Kidney epithelial cell (primary cell): Measurements from ENCODE around the gene WWC2. TPM values are rescaled to one million over a fixed set of nuclear protein-coding genes. Genes with fewer than 3 reads are reported as not detected.

ENCODE experiments used
- DNase-seq: peaks from one replicate; pipeline ENCODE4 v3.0.0-alpha.2; 2010; ENCODE audit warnings: low read depth
- H3K27me3 ChIP-seq: 2 replicates; pipeline ENCODE4 v1.6.0; 2011; ENCODE audit warnings: low read length; ENCODE audit not compliant: control insufficient read depth, insufficient read depth
- H3K36me3 ChIP-seq: 2 replicates; pipeline ENCODE4 v1.5.1; 2011; ENCODE audit warnings: low read length; ENCODE audit not compliant: control insufficient read depth, insufficient read depth
- H3K4me3 ChIP-seq: 2 replicates; pipeline ENCODE4 v1.5.1; 2011; ENCODE audit warnings: low read depth, mild to moderate bottlenecking, control low read depth, low read length
- CTCF ChIP-seq: IDR thresholded peaks from 2 replicates; pipeline ENCODE4 v1.5.1; 2011; ENCODE audit warnings: mild to moderate bottlenecking, moderate library complexity, low read length, control low read depth, inconsistent platforms; ENCODE audit not compliant: insufficient read depth, poor library complexity, severe bottlenecking
- total RNA-seq: library from RNA; depleted of rRNA; stranded (reverse); fragments of >200 nt; gene quantifications from 2 replicates; pipeline ENCODE4 v1.2.3, GENCODE V29; 2015

The WWC2 gene
- total RNA-seq, 1 donor from 2014 or later = 29.0 TPM

- H3K27me3 ChIP-seq = no peaks in the 10 kb centered on the region
- H3K36me3 ChIP-seq = no peaks in the 10 kb centered on the region
- no peak overlapping the region for H3K4me3 ChIP-seq
- no peak for DNase-seq
- no peak for TF ChIP-seq CTCF
These were observed 161.6 kb downstream of the WWC2 start for GRCh38 chr4:183260491-183261151.

DNA sequence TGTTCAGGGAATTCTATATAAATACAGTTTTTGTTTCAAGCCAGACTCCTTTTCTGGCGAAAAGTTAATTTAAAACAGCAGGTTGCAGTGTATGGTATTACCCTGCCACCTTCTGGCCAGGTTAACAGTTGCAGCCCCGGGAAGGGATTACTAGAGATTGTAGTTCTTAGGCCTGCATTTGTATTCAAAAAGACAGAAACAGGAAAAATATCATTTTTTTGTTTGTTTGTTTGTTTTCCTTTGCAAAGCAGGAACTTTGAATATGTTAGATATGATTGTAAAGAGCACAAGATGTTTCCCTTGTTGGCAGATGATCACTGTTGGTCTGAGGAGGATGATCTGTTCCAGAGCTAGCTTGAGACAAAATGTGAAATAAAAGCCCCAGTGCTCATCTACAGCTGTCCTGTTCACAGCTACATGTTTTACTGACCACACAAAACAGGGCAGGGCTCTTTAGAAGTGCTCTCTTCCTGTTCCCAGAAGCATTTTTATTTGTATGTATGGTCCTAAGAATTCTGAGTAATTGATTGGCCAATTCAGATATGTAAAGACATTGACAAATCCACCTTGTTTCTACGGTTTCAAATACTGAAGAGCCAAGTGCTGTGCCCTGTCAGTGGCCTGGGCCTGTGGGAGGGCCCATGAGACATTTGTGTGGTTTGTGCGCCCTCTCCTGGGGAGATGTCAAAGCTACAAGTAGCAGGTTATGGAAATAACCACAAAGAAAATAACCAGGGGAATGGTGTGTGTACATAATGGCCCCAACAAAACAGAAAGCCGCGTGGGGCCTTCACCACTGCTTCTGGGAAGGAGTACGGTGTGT, 163.1 kb downstream of the WWC2 start:
- TF ChIP-seq CTCF = peak; percentile 87
- H3K4me3 ChIP-seq = no peak overlapping the region
- peaks cover 1% of the 10 kb centered on the region for H3K36me3 ChIP-seq
- no peaks in the 10 kb centered on the region for H3K27me3 ChIP-seq
- DNase-seq = no peak

DNA sequence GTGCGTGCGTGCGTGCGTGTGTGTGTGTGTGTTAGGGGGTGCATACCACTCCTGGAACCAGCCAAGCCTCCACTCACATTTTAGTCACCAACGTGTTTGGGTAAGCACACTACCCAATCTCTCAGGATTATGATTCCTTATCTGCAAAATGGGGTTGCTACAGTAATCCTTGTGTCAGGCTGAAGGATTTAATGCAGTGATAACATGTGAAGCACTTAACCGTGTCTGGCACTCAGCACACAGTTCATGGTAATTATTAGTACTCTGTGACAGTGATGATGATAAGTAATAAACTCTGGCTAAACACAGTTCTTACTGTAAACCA, 163.7 kb downstream of the WWC2 start:
- no peak for DNase-seq
- Histone ChIP-seq H3K27me3 (no peaks in the 10 kb centered on the region), H3K4me3 (no peak overlapping the region), H3K36me3 (peaks cover 2% of the 10 kb centered on the region)
- TF ChIP-seq CTCF = no peak

GRCh38 chr4:183263787-183264386, 164.8 kb downstream of the WWC2 start:
- no peaks in the 10 kb centered on the region for H3K27me3 ChIP-seq
- H3K36me3 ChIP-seq = peaks cover 2% of the 10 kb centered on the region
- no peak overlapping the region for H3K4me3 ChIP-seq
- no peak for TF ChIP-seq CTCF
- DNase-seq = no peak

GRCh38 chr4:183264614-183265013, 165.6 kb downstream of the WWC2 start:
- Histone ChIP-seq H3K27me3 (no peaks in the 10 kb centered on the region), H3K4me3 (no peak overlapping the region), H3K36me3 (peaks cover 2% of the 10 kb centered on the region)
- no peak for TF ChIP-seq CTCF
- no peak for DNase-seq
